NT2/D1 (cell line): Measurements from ENCODE around the gene IFI27L1.

Experiments
- YY1 ChIP-seq: IDR thresholded peaks from 2 replicates; pipeline ENCODE4 v1.6.1; 2011; ENCODE audit not compliant: insufficient read length, insufficient read depth
- ZNF274 ChIP-seq: IDR thresholded peaks from 2 replicates; pipeline ENCODE4 v1.6.1; 2011; ENCODE audit warnings: mild to moderate bottlenecking, low read depth, low read length

- TF ChIP-seq ZNF274 (no peak), YY1 (no peak)
Measured at GRCh38 chr14:94037954-94038353, 43.2 kb upstream of the IFI27L1 start.
